ENCODE measurements around the gene NPBWR2.

GRCh38 chr20:64082126-64082731, 25.1 kb downstream of the NPBWR2 start:
- TF ChIP-seq, protein P1, sequence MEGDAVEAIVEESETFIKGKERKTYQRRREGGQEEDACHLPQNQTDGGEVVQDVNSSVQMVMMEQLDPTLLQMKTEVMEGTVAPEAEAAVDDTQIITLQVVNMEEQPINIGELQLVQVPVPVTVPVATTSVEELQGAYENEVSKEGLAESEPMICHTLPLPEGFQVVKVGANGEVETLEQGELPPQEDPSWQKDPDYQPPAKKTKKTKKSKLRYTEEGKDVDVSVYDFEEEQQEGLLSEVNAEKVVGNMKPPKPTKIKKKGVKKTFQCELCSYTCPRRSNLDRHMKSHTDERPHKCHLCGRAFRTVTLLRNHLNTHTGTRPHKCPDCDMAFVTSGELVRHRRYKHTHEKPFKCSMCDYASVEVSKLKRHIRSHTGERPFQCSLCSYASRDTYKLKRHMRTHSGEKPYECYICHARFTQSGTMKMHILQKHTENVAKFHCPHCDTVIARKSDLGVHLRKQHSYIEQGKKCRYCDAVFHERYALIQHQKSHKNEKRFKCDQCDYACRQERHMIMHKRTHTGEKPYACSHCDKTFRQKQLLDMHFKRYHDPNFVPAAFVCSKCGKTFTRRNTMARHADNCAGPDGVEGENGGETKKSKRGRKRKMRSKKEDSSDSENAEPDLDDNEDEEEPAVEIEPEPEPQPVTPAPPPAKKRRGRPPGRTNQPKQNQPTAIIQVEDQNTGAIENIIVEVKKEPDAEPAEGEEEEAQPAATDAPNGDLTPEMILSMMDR (conservative IDR thresholded peaks at IDR 0.05): no peak
- TF ChIP-seq ZFX (IDR thresholded peaks at IDR 0.05): no peak
